GM19193 (cell line): ENCODE results near the gene RABEPK.
A peak's percentile ranks its signal among the peaks of the same experiment; 100 is the strongest.

ENCODE experiments used
- POLR2A ChIP-seq: IDR thresholded peaks from 4 replicates; pipeline ENCODE4 v1.6.1; 2011; ENCODE audit not compliant: insufficient read depth, insufficient read length; ENCODE audit errors: extremely low read depth

The RABEPK gene

GRCh38 chr9:125189361-125190289 lies 10.7 kb upstream of the RABEPK start, which contains the start of gene PPP6C:
TSS of gene PPP6C (minus strand) at chr9:125189803. CDS start at chr9:125189718, 85 bp downstream.
- peak; percentile 86 for TF ChIP-seq POLR2A

- TF ChIP-seq POLR2A = no peak
Measured at GRCh38 chr9:125190361-125190801, 10.0 kb upstream of the RABEPK start.

- TF ChIP-seq POLR2A = no peak
Measured at GRCh38 chr9:125202846-125203618, 2.7 kb downstream of the RABEPK start.

GRCh38 chr9:125204477-125204876 lies 4.1 kb downstream of the RABEPK start:
- TF ChIP-seq POLR2A = no peak

GRCh38 chr9:125214186-125214585 lies 13.8 kb downstream of the RABEPK start:
- no peak for TF ChIP-seq POLR2A

GRCh38 chr9:125218621-125219020 lies 18.3 kb downstream of the RABEPK start:
- TF ChIP-seq POLR2A = no peak

GRCh38 chr9:125227761-125228160 lies 27.4 kb downstream of the RABEPK start:
- no peak for TF ChIP-seq POLR2A

- no peak for TF ChIP-seq POLR2A
Measured at GRCh38 chr9:125233678-125234077, 33.3 kb downstream of the RABEPK start.

GRCh38 chr9:125235804-125236519 lies 35.6 kb downstream of the RABEPK start:
- TF ChIP-seq POLR2A = no peak

GRCh38 chr9:125238127-125238914 lies 38.0 kb downstream of the RABEPK start:
- no peak for TF ChIP-seq POLR2A

GRCh38 chr9:125238915-125239446 lies 38.6 kb downstream of the RABEPK start:
- TF ChIP-seq POLR2A = no peak

- TF ChIP-seq POLR2A = no peak
Measured at GRCh38 chr9:125239631-125240597, 39.6 kb downstream of the RABEPK start.

GRCh38 chr9:125240649-125240999 lies 40.3 kb downstream of the RABEPK start:
- TF ChIP-seq POLR2A = no peak
